IMR-90 (cell line): Measurements from ENCODE around the gene COLEC12. TPM values are rescaled to one million over a fixed set of nuclear protein-coding genes. Genes with fewer than 3 reads are reported as not detected.

ENCODE experiments used
- ATAC-seq: fragments of 200-7000 bp; cut with Tn5 transposase; 2 replicates; pipeline ENCODE4 v1.9.1; 2020; ENCODE audit warnings: low read depth, mild to moderate bottlenecking, moderate library complexity
- BruUV-seq: library from RNA; stranded (reverse); fragments of 400-500 nt; replicated peaks from 2 replicates; lab custom pipeline; 2021; lab: Mats Ljungman, UMichigan
- CTCF ChIA-PET: fragments of 300-600 bp; formaldehyde crosslinking; extraction: SDS; loops from one replicate; lab custom pipeline; 2021; ENCODE audit warnings: antibody characterized with exemption; lab: Yijun Ruan, JAX
- POLR2A ChIA-PET: fragments of 300-600 bp; sonication (Branson Sonifier 250); formaldehyde crosslinking; loops from one replicate; lab custom pipeline; 2022; ENCODE audit warnings: antibody characterized with exemption; ENCODE audit not compliant: unreplicated experiment; lab: Charles Lee
- DNase-seq: peaks from one replicate; pipeline ENCODE4 v3.0.0; 2013
- H2AFZ ChIP-seq: replicated peaks from 2 replicates; pipeline ENCODE3; 2013; ENCODE audit warnings: low read length, mild to moderate bottlenecking; ENCODE audit not compliant: poor library complexity
- H2AK5ac ChIP-seq: 2 replicates; pipeline ENCODE4 v1.6.1; 2013; ENCODE audit warnings: low read depth, low read length, inconsistent platforms
- H2AK9ac ChIP-seq: replicated peaks from 2 replicates; pipeline ENCODE3; 2013; ENCODE audit warnings: mild to moderate bottlenecking, low read depth, low read length, moderate library complexity; ENCODE audit not compliant: poor library complexity
- H2BK120ac ChIP-seq: 2 replicates; pipeline ENCODE4 v1.6.1; 2013; ENCODE audit warnings: low read depth, low read length, inconsistent platforms
- H2BK15ac ChIP-seq: 3 replicates; pipeline ENCODE4 v1.6.1; 2013; ENCODE audit warnings: low read depth, low read length, inconsistent platforms
- H2BK20ac ChIP-seq: 2 replicates; pipeline ENCODE4 v1.6.1; 2013; ENCODE audit warnings: low read depth, mild to moderate bottlenecking, inconsistent platforms, low read length, moderate library complexity
- H2BK5ac ChIP-seq: 2 replicates; pipeline ENCODE4 v1.6.1; 2013; ENCODE audit warnings: mild to moderate bottlenecking, low read depth, low read length, inconsistent platforms; ENCODE audit not compliant: poor library complexity, severe bottlenecking
- H3K14ac ChIP-seq: replicated peaks from 2 replicates; pipeline ENCODE4 v1.6.1; 2013; ENCODE audit warnings: low read depth, low read length, inconsistent platforms
- H3K18ac ChIP-seq: 2 replicates; pipeline ENCODE4 v1.6.1; 2013; ENCODE audit warnings: low read depth, low read length, control low read depth
- H3K23ac ChIP-seq: 2 replicates; pipeline ENCODE4 v1.6.1; 2013; ENCODE audit warnings: low read depth, low read length, inconsistent platforms
- H3K27ac ChIP-seq: 2 replicates; pipeline ENCODE4 v1.5.1; 2013; ENCODE audit warnings: mild to moderate bottlenecking, control low read depth, low read length; ENCODE audit not compliant: insufficient read depth
- H3K27me3 ChIP-seq: 2 replicates; pipeline ENCODE4 v1.6.1; 2013; ENCODE audit warnings: low read length; ENCODE audit not compliant: control insufficient read depth, insufficient read depth
- H3K36me3 ChIP-seq: 2 replicates; pipeline ENCODE4 v1.6.1; 2013; ENCODE audit warnings: low read length, mixed read lengths; ENCODE audit not compliant: control insufficient read depth, insufficient read depth
- H3K4ac ChIP-seq: 2 replicates; pipeline ENCODE4 v1.6.1; 2013; ENCODE audit warnings: low read depth, low read length, inconsistent platforms
- H3K4me1 ChIP-seq: 2 replicates; pipeline ENCODE4 v1.6.1; 2013; ENCODE audit warnings: low read length, mixed read lengths; ENCODE audit not compliant: control insufficient read depth, insufficient read depth
- H3K4me2 ChIP-seq: 2 replicates; pipeline ENCODE4 v1.6.1; 2013; ENCODE audit warnings: low read depth, mild to moderate bottlenecking, control low read depth, low read length, moderate library complexity
- H3K4me3 ChIP-seq: 2 replicates; pipeline ENCODE4 v1.5.1; 2013; ENCODE audit warnings: low read depth, mild to moderate bottlenecking, control low read depth, low read length, moderate library complexity; ENCODE audit not compliant: insufficient read depth
- H3K56ac ChIP-seq: 2 replicates; pipeline ENCODE4 v1.6.1; 2013; ENCODE audit warnings: low read length, inconsistent platforms; ENCODE audit not compliant: insufficient read depth; ENCODE audit errors: extremely low read depth
- H3K79me1 ChIP-seq, 2 experiments: 2 replicates each; pipeline ENCODE4 v1.6.1; 2013; ENCODE audit warnings: low read length in 2 of 2, inconsistent platforms in 1 of 2, low read depth in 1 of 2
- H3K9ac ChIP-seq: 2 replicates; pipeline ENCODE4 v1.6.1; 2013; ENCODE audit warnings: low read depth, low read length, control low read depth
- H3K9me1 ChIP-seq: 2 replicates; pipeline ENCODE4 v1.6.1; 2013; ENCODE audit warnings: low read length, inconsistent platforms; ENCODE audit not compliant: insufficient read depth
- H3K9me3 ChIP-seq: 2 replicates; pipeline ENCODE4 v1.6.1; 2013; ENCODE audit warnings: low read length; ENCODE audit not compliant: control insufficient read depth, insufficient read depth
- H4K20me1 ChIP-seq: 2 replicates; pipeline ENCODE4 v1.6.1; 2013; ENCODE audit warnings: low read length, inconsistent platforms; ENCODE audit not compliant: insufficient read depth
- H4K5ac ChIP-seq: 2 replicates; pipeline ENCODE4 v1.6.1; 2013; ENCODE audit warnings: mild to moderate bottlenecking, low read depth, low read length, control low read depth
- H4K8ac ChIP-seq, 2 experiments: 2 replicates each; pipeline ENCODE4 v1.6.1; 2013; ENCODE audit warnings: low read depth in 2 of 2, low read length in 2 of 2, control low read depth in 1 of 2, inconsistent platforms in 1 of 2
- H4K91ac ChIP-seq: 2 replicates; pipeline ENCODE4 v1.6.1; 2013; ENCODE audit warnings: low read depth, low read length, inconsistent platforms; ENCODE audit not compliant: insufficient read depth
- BHLHE40 ChIP-seq: fragments of 150-350 bp; IDR thresholded peaks from 2 replicates; pipeline ENCODE4 v1.6.1; 2016; ENCODE audit warnings: mild to moderate bottlenecking, low read depth, low read length
- CHD1 ChIP-seq: IDR thresholded peaks from 2 replicates; pipeline ENCODE4 v1.6.1; 2012; ENCODE audit warnings: low read depth, low read length, improper control_type of control experiment
- CTCF ChIP-seq: conservative IDR thresholded peaks from 2 replicates; pipeline ENCODE4 v1.5.1; 2012; ENCODE audit warnings: mild to moderate bottlenecking, low read depth, low read length, improper control_type of control experiment
- ELK1 ChIP-seq: fragments of 150-350 bp; IDR thresholded peaks from 2 replicates; pipeline ENCODE4 v1.6.1; 2016; ENCODE audit warnings: low read depth, mild to moderate bottlenecking, low read length, moderate library complexity, borderline replicate concordance
- FOS ChIP-seq: fragments of 150-350 bp; IDR thresholded peaks from 2 replicates; pipeline ENCODE4 v1.6.1; 2016; ENCODE audit warnings: low read depth, low read length
- MAFK ChIP-seq: IDR thresholded peaks from 2 replicates; pipeline ENCODE4 v1.6.1; 2012; ENCODE audit warnings: low read depth, low read length, improper control_type of control experiment
- MAZ ChIP-seq: IDR thresholded peaks from 2 replicates; pipeline ENCODE4 v1.6.1; 2012; ENCODE audit warnings: low read depth, mild to moderate bottlenecking, low read length, improper control_type of control experiment, moderate library complexity, borderline replicate concordance
- MXI1 ChIP-seq: IDR thresholded peaks from 2 replicates; pipeline ENCODE4 v1.6.1; 2012; ENCODE audit warnings: low read depth, mild to moderate bottlenecking, low read length, moderate library complexity, borderline replicate concordance
- NFE2L2 ChIP-seq: fragments of 150-350 bp; IDR thresholded peaks from 2 replicates; pipeline ENCODE4 v1.6.1; 2016; ENCODE audit warnings: low read depth, mild to moderate bottlenecking, low read length
- RAD21 ChIP-seq: IDR thresholded peaks from 2 replicates; pipeline ENCODE4 v1.6.1; 2012; ENCODE audit warnings: low read length, improper control_type of control experiment
- RCOR1 ChIP-seq: IDR thresholded peaks from 2 replicates; pipeline ENCODE4 v1.6.1; 2012; ENCODE audit warnings: mild to moderate bottlenecking, low read length, improper control_type of control experiment; ENCODE audit not compliant: insufficient replicate concordance
- RFX5 ChIP-seq: IDR thresholded peaks from 2 replicates; pipeline ENCODE4 v1.8.0; 2012; ENCODE audit warnings: low read depth, mild to moderate bottlenecking, low read length, moderate library complexity
- SMC3 ChIP-seq: fragments of 150-350 bp; IDR thresholded peaks from 2 replicates; pipeline ENCODE4 v1.6.1; 2016; ENCODE audit warnings: low read depth, mild to moderate bottlenecking, antibody characterized with exemption, low read length, moderate library complexity
- USF2 ChIP-seq: fragments of 150-350 bp; IDR thresholded peaks from 2 replicates; pipeline ENCODE4 v1.6.1; 2017; ENCODE audit warnings: mild to moderate bottlenecking, antibody characterized with exemption, low read length, low read depth
- WGBS, 2 experiments: methylation state at CpG; one replicate each; pipeline versions ENCODE4 v1.1.5 to v1.1.7; 2013; ENCODE audit warnings: missing lambda C conversion rate in 2 of 2; ENCODE audit not compliant: insufficient read length in 1 of 2; ENCODE audit errors: extremely low coverage in 2 of 2; 5-methylcytosine and 5-hydroxymethylcytosine counted together
- dilution Hi-C: fragments of 300-500 bp; cut with HindIII; formaldehyde crosslinking; loops from one replicate; pipeline ENCODE4 v1.14.3; 2018; ENCODE audit warnings: low sequenced_read_pairs; ENCODE audit not compliant: unreplicated experiment
- in situ Hi-C: fragments of 300-500 bp; cut with MboI; formaldehyde crosslinking; loops from 3 replicates; pipeline ENCODE4 v1.14.3; 2019; ENCODE audit warnings: low sequenced_read_pairs, inconsistent platforms, mixed read lengths
- intact Hi-C: fragments of 100-400 bp; cut with micrococcal nuclease; formaldehyde crosslinking; loops from 2 replicates; pipeline ENCODE4 v1.10.0; 2022
- polyA plus RNA-seq, 3 experiments: library from polyadenylated mRNA; depleted of rRNA; stranded (reverse); fragments of >200 nt; gene quantifications; 2 replicates each; pipeline ENCODE4 v1.2.3, GENCODE V29; 2012; ENCODE audit warnings: low replicate concordance in 1 of 3
- total RNA-seq: library from RNA; depleted of rRNA; stranded (reverse); fragments of >200 nt; gene quantifications from 2 replicates; pipeline ENCODE4 v1.2.3, GENCODE V29; 2012

The COLEC12 gene
- total and polyA plus RNA-seq, 2 of the 4 experiments (the other 2 are of a cell fraction) = 1.0 to 2.3 TPM

DNA sequence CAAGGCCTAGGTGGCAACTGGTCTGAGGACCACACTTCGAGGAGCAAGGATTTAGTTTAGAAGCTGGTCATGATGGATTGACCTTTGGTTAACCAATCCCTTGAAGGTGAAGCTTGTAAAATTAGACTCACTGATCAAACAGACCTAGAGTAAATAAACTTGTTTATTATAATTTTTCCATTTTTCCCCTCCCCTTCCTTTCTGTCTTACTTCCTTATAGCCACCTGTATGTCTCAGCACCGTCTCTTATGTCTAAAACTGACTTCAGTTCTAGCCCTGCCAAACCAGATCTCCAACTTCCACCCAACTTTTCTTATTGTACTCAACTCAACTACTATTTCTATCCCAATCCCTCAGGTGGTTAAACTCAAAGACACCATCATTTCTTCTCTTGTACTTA, 139.8 kb downstream of the COLEC12 start:
- Histone ChIP-seq H4K5ac (no peak overlapping the region), H3K4ac (no peak overlapping the region), H3K4me3 (no peak overlapping the region), H3K27ac (no peak overlapping the region), H3K9me1 (peaks cover 2% of the 10 kb centered on the region; the same call in 1 of the 2 replicates), H2BK5ac (no peak overlapping the region), H3K56ac (no peak overlapping the region), H2BK20ac (no peak overlapping the region), H2BK15ac (no peak overlapping the region), H3K9ac (no peak overlapping the region), H2AFZ (no peak overlapping the region), H3K4me1 (no peaks in the 10 kb centered on the region), H2BK120ac (no peak overlapping the region), H4K20me1 (no peaks in the 10 kb centered on the region), H3K36me3 (no peaks in the 10 kb centered on the region), H4K91ac (no peak overlapping the region), H3K14ac (no peak overlapping the region), H3K9me3 (no peaks in the 10 kb centered on the region), H2AK9ac (no peak overlapping the region), H3K4me2 (no peak overlapping the region), H4K8ac (no peak overlapping the region), H3K18ac (no peak overlapping the region), H2AK5ac (no peak overlapping the region), H3K27me3 (peaks cover 13% of the 10 kb centered on the region), H3K23ac (no peak overlapping the region), H3K79me1 (no peaks in the 10 kb centered on the region)
- WGBS, 2 experiments = 100% methylated on average over 1 of the region's 2 CpGs; no CpG with 5 or more reads in 1 of the 2 experiments
- BruUV-seq = no TSS peak
- ATAC-seq (no peak), DNase-seq (no peak)
- TF ChIP-seq RFX5 (no peak), FOS (no peak), RAD21 (no peak), CTCF (no peak), ELK1 (no peak), MAZ (no peak), RCOR1 (no peak), CHD1 (no peak), MAFK (no peak), MXI1 (no peak), BHLHE40 (no peak), USF2 (no peak), SMC3 (no peak), NFE2L2 (no peak)
- ChIA-PET CTCF (interaction anchor here (0.6 kb wide), 1 partner anchor 140 kb away, joined by 3 read pairs; no protein-coding TSS in a partner anchor), POLR2A (no interaction called here)
- intact Hi-C loops = no loop called here
- dilution Hi-C loops = no loop called here
- in situ Hi-C loops = no loop called here
